Mesothelial cell of epicardium (in vitro differentiated cells): ENCODE data around the gene OPCML. TPM values are rescaled to one million over a fixed set of nuclear protein-coding genes. Genes with fewer than 3 reads are reported as not detected.

Source experiments
- DNase-seq, 2 experiments: peaks; one replicate each; pipeline ENCODE4 v3.0.0; 2021; ENCODE audit warnings: low spot score in 2 of 2; ENCODE audit not compliant: unreplicated experiment in 2 of 2
- H3K27ac Mint-ChIP-seq: 2 replicates; pipeline ENCODE4 v1.8.0; 2021; ENCODE audit warnings: mixed read lengths
- H3K27me3 Mint-ChIP-seq: 2 replicates; pipeline ENCODE4 v1.8.0; 2021; ENCODE audit warnings: low read depth, mixed read lengths
- H3K36me3 Mint-ChIP-seq: 2 replicates; pipeline ENCODE4 v1.8.0; 2021; ENCODE audit warnings: mixed read lengths
- H3K4me1 Mint-ChIP-seq: 2 replicates; pipeline ENCODE4 v1.8.0; 2021; ENCODE audit warnings: mixed read lengths
- H3K4me3 Mint-ChIP-seq: 2 replicates; pipeline ENCODE4 v1.8.0; 2021; ENCODE audit warnings: mild to moderate bottlenecking, moderate library complexity, mixed read lengths
- H3K9me3 Mint-ChIP-seq: 2 replicates; pipeline ENCODE4 v1.8.0; 2021; ENCODE audit warnings: mixed read lengths
- total RNA-seq: library from RNA; stranded (reverse); gene quantifications from 3 replicates; pipeline ENCODE4 v1.2.1, GENCODE V29; 2021
- TF ChIP-seq, protein P1 (sequence below): fragments of 200-600 bp; sonication (generic); IDR thresholded peaks from one replicate; pipeline ENCODE4 v1.5.0; 2021; ENCODE audit warnings: antibody characterized with exemption; ENCODE audit not compliant: unreplicated experiment

The OPCML gene
- total RNA-seq, 1 donor from 2014 or later, result 3.0 TPM

DNA sequence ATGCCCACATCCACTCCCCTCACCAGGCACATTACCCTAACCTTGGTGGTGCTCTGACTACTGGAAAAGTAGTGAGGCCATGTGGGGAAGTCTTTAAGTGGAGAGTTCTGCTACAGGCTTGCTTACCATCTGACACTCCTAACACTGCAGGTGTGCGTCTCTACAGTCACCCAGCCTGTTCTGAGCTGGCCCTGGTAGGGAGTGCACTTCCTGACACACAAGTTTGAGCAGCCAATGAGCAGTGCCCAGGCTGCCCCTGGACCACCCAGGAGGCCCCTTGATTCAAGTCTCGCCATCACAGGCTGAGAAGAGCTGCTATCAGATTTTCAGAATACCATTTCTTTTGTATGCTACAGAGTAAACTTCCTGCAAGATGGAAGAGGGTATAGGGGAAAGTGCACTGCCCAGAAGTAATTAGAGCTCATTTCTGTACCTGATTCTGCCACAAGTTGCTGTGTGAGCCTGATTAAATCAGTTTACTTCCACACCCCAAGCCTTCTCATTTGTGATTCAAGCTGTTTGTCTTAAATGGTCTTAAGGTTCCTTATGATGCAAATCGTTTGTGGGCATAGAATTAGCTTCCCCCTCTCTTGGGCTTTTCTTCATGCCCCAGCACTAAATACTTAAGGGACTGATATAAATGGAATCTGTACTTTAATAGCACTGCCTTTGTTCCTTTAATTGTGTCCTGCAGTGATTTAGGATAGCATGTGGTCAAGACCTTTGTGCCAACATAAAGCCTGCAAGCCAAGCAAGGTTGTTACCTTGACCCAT lies 22.2 kb downstream of the OPCML start:
- Mint-ChIP-seq H3K9me3 (no peaks in the 10 kb centered on the region), H3K36me3 (no peaks in the 10 kb centered on the region), H3K27ac (no peak overlapping the region), H3K4me3 (no peak overlapping the region), H3K27me3 (peaks cover 45% of the 10 kb centered on the region), H3K4me1 (no peaks in the 10 kb centered on the region)
- no peak for DNase-seq
- TF ChIP-seq, protein P1, sequence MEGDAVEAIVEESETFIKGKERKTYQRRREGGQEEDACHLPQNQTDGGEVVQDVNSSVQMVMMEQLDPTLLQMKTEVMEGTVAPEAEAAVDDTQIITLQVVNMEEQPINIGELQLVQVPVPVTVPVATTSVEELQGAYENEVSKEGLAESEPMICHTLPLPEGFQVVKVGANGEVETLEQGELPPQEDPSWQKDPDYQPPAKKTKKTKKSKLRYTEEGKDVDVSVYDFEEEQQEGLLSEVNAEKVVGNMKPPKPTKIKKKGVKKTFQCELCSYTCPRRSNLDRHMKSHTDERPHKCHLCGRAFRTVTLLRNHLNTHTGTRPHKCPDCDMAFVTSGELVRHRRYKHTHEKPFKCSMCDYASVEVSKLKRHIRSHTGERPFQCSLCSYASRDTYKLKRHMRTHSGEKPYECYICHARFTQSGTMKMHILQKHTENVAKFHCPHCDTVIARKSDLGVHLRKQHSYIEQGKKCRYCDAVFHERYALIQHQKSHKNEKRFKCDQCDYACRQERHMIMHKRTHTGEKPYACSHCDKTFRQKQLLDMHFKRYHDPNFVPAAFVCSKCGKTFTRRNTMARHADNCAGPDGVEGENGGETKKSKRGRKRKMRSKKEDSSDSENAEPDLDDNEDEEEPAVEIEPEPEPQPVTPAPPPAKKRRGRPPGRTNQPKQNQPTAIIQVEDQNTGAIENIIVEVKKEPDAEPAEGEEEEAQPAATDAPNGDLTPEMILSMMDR, result no peak

DNA sequence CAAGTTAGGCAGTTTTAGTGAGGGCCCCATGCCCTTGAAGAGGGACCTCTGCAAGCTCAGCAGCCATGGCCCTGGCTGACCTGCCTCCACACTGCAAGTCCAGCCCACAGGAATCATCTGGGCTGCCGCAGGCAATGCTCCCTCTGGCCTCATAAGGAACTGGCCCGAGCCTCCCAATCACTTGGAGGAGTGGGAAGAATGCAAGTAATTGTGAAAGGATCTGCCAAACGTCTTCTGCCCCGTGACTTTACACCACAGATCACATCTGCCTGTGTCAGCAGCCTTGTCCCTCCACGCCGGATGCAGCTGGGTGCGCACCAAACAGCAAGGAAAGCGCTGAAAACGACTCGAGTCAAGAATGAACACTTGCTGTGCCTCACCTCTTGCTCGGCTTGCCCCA lies 23.8 kb downstream of the OPCML start:
- Mint-ChIP-seq H3K4me1 (no peaks in the 10 kb centered on the region), H3K4me3 (no peak overlapping the region)

DNA sequence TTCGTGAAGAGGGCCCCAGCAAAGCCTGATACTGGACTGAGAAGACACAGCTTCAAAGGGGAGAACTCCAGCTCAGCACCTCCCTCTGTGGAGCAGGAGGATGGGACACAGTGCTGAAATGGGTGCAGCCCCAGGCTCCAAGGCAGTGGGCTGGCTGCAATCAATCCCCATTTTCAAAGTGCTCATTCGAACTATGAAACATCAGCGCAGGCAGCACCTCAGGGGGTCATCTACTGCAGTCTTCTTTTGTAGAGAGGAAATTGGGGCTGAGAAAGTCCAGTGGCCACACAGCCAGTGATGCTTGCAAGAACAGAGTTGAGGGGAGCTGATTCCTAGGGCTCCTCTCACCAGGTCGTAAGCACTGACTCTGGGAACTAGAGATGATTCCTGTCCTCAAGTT lies 25.1 kb downstream of the OPCML start:
- no peak overlapping the region for H3K4me3 Mint-ChIP-seq
- H3K27me3 Mint-ChIP-seq, result peaks cover 35% of the 10 kb centered on the region
- no peaks in the 10 kb centered on the region for H3K36me3 Mint-ChIP-seq
- H3K27ac Mint-ChIP-seq, result no peak overlapping the region
- peaks cover 5% of the 10 kb centered on the region for H3K4me1 Mint-ChIP-seq
- no peaks in the 10 kb centered on the region for H3K9me3 Mint-ChIP-seq
- DNase-seq, result no peak
- TF ChIP-seq, protein P1, result no peak

More for the DNA sequence above, 23.8 kb downstream of the OPCML start:
- DNase-seq, result no peak
- Mint-ChIP-seq H3K27me3 (peaks cover 44% of the 10 kb centered on the region), H3K36me3 (no peaks in the 10 kb centered on the region), H3K9me3 (no peaks in the 10 kb centered on the region), H3K27ac (no peak overlapping the region)
- TF ChIP-seq, protein P1, result no peak

DNA sequence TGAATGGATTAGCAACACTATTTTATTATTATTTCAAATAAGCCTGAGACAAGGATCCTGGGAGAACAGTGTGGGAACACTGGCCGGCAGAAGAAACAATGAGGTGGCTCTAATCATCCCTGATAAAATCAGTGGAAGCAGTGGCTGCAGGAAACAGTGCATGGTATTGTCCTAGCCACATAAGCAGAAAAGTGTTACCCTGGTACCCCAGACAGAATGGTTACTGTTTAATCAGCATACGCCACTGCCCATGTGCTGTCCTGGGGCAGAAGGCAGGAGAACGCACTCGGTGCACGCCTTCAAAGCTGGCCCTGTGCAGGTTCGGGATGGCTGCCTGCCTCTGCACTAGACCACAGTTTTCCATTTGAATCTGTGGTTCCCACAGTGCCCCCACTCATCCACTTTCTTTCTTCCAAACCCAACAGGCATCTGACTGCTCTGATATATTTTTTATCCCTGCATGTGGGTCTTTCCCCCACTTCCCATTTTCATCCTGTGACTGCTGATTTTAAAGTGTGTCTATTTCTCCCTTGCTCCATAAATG lies 25.7 kb downstream of the OPCML start:
- DNase-seq, result no peak
- TF ChIP-seq, protein P1, result no peak
- Mint-ChIP-seq H3K36me3 (no peaks in the 10 kb centered on the region), H3K4me3 (no peak overlapping the region), H3K27ac (no peak overlapping the region), H3K9me3 (no peaks in the 10 kb centered on the region), H3K4me1 (peaks cover 11% of the 10 kb centered on the region), H3K27me3 (peaks cover 35% of the 10 kb centered on the region)

DNA sequence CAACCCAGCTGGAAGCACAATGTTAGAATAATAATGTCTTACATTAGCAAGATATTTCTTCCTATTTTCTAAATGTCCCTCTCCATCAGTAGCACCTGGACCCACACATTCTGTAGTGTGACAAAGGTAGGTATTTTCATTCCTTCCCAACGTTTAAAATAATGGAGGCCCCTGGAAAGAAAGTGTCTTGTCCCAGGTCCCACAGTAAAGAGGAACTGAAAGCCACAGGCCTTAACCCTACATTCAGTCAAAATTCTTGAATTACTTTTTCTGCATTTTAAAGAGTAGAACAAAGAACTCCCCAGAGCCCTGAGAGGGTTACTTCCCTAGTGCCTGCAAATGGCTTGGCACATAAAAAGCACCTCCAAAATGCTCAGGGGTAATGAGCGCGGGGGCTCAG lies 26.3 kb downstream of the OPCML start:
- Mint-ChIP-seq H3K4me3 (no peak overlapping the region), H3K9me3 (no peaks in the 10 kb centered on the region), H3K36me3 (no peaks in the 10 kb centered on the region), H3K4me1 (peaks cover 11% of the 10 kb centered on the region), H3K27me3 (peaks cover 30% of the 10 kb centered on the region), H3K27ac (no peak overlapping the region)
- TF ChIP-seq, protein P1, result no peak
- DNase-seq, result no peak
